ENCODE measurements around the gene GALNT16. TPM values are rescaled to one million over a fixed set of nuclear protein-coding genes. Genes with fewer than 3 reads are reported as not detected.

Gene GALNT16
- total and polyA plus RNA-seq, 2 donors (not counting 1 experiment from before 2014, with no cell fraction given) = 9.6 to 27.7 TPM

DNA sequence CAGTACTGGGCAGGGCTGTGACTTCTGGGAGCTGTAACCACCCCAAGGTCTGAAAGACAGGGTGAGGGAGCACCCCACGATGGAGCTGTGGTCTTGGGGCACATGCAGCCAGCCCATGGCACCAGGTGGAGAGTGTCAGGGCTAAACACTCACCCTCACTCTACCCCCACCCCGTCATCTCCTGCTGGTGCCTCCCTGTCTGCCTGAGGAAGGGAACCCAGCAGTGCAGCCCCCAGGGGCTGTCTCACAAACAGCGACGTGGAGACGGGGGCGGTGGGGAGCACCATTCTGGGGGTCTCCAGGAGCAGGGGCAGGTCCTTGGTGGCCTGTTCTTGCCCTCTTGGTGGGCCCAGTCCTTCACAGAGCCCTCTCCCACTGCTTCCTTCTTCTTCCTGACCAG is 74.6 kb downstream of the GALNT16 start:
- Histone ChIP-seq H3K27me3 (ENCODE audit: control insufficient read depth, insufficient read depth, low read length) (peaks cover 3% of the 10 kb centered on the region), H4K20me1 (ENCODE audit: control insufficient read depth, extremely low read depth, insufficient read depth, low read length) (no peaks in the 10 kb centered on the region), H3K4me1 (ENCODE audit: control insufficient read depth, extremely low read depth, insufficient read depth, low read length) (no peaks in the 10 kb centered on the region), H3K36me3 (ENCODE audit: control insufficient read depth, insufficient read depth, low read length) (no peaks in the 10 kb centered on the region), H2AFZ (ENCODE audit: low read length) (no peak overlapping the region), H3K9ac (ENCODE audit: insufficient read depth, low read length) (no peak overlapping the region), H3K4me2 (ENCODE audit: extremely low read depth, insufficient read depth, low read length) (no peak overlapping the region), H3K9me3 (ENCODE audit: control insufficient read depth, insufficient read depth, low read depth, low read length) (no peaks in the 10 kb centered on the region), H3K4me3 (replicated peaks in 1 of 4; ENCODE audit: control extremely low read depth in 1 of 4, insufficient read depth in 1 of 4, low read depth in 3 of 4, low read length in 4 of 4) (no peak overlapping the region), H3K79me2 (ENCODE audit: control insufficient read depth, insufficient read depth, low read length) (no peaks in the 10 kb centered on the region), H3K27ac (ENCODE audit: insufficient read depth, low read length) (no peak overlapping the region)
- TF ChIP-seq, protein P1, sequence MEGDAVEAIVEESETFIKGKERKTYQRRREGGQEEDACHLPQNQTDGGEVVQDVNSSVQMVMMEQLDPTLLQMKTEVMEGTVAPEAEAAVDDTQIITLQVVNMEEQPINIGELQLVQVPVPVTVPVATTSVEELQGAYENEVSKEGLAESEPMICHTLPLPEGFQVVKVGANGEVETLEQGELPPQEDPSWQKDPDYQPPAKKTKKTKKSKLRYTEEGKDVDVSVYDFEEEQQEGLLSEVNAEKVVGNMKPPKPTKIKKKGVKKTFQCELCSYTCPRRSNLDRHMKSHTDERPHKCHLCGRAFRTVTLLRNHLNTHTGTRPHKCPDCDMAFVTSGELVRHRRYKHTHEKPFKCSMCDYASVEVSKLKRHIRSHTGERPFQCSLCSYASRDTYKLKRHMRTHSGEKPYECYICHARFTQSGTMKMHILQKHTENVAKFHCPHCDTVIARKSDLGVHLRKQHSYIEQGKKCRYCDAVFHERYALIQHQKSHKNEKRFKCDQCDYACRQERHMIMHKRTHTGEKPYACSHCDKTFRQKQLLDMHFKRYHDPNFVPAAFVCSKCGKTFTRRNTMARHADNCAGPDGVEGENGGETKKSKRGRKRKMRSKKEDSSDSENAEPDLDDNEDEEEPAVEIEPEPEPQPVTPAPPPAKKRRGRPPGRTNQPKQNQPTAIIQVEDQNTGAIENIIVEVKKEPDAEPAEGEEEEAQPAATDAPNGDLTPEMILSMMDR (conservative IDR thresholded peaks at IDR 0.05 in 1 of 2, IDR thresholded peaks at IDR 0.05 in 1 of 2; ENCODE audit: low read depth in 1 of 2, low read length in 2 of 2) = no peak
- DNase-seq (ENCODE audit: low read depth in 2 of 2) = no peak

DNA sequence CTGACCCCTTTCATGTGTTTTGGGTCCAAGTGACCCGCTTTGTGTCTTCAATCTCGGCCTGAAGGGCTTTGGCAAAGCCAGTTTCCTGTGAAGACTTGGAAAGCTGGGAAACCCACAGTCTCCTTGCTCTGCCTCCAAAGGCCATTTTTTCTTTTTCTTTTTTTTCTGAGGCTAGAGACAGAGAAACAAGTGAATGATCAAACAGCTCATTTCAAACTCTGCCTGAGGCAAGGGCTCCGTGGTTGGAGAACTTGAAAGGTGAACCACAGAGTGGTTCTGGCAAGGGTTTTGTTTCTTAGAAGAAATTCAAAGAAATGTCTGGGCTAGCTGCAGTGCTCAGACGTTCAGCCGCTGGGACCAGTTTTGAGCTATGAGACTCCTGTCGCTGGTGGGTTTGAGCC is 75.4 kb downstream of the GALNT16 start:
- no peak overlapping the region for H3K4me3 ChIP-seq (replicated peaks in 1 of 4; ENCODE audit: control extremely low read depth in 1 of 4, insufficient read depth in 1 of 4, low read depth in 3 of 4, low read length in 4 of 4)
- no peaks in the 10 kb centered on the region for H4K20me1 ChIP-seq (ENCODE audit: control insufficient read depth, extremely low read depth, insufficient read depth, low read length)
- no peaks in the 10 kb centered on the region for H3K9me3 ChIP-seq (ENCODE audit: control insufficient read depth, insufficient read depth, low read depth, low read length)
- H3K9ac ChIP-seq (ENCODE audit: insufficient read depth, low read length) = no peak overlapping the region
- DNase-seq (ENCODE audit: low read depth in 2 of 2) = peak in 1 of 2 donors; percentile 68
- no peak overlapping the region for H3K4me2 ChIP-seq (ENCODE audit: extremely low read depth, insufficient read depth, low read length)
- peaks cover 3% of the 10 kb centered on the region for H3K27me3 ChIP-seq (ENCODE audit: control insufficient read depth, insufficient read depth, low read length)
- no peaks in the 10 kb centered on the region for H3K36me3 ChIP-seq (ENCODE audit: control insufficient read depth, insufficient read depth, low read length)
- no peaks in the 10 kb centered on the region for H3K4me1 ChIP-seq (ENCODE audit: control insufficient read depth, extremely low read depth, insufficient read depth, low read length)
- TF ChIP-seq, protein P1 (conservative IDR thresholded peaks at IDR 0.05 in 1 of 2, IDR thresholded peaks at IDR 0.05 in 1 of 2; ENCODE audit: low read depth in 1 of 2, low read length in 2 of 2) = no peak
- no peak for TF ChIP-seq EZH2 (IDR thresholded peaks at IDR 0.05; ENCODE audit: low read length, missing control alignments)
- H3K79me2 ChIP-seq (ENCODE audit: control insufficient read depth, insufficient read depth, low read length) = no peaks in the 10 kb centered on the region
- no peak overlapping the region for H3K27ac ChIP-seq (ENCODE audit: insufficient read depth, low read length)
- no peak overlapping the region for H2AFZ ChIP-seq (ENCODE audit: low read length)

DNA sequence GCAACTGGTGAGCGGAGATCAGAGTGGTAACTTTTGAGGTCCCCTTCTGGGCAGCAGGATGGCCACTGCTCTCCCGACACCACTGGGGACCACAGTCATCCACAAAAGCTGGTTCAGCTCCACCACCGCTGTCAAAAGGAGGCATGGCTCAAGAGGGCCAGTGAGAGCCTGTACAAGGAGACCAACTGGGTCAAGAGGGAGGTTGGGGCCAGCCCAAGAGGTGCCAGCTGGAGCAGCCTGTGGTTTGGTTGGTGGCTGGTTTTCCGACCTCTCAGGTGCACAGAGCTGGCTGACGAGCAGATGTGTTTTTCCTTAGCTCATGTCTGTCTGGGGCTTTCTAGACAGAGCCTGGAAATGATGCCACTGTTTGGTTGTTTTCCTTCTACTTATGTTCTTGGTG is 78.0 kb downstream of the GALNT16 start:
- Histone ChIP-seq H3K27me3 (ENCODE audit: control insufficient read depth, insufficient read depth, low read length) (peaks cover 5% of the 10 kb centered on the region), H3K27ac (ENCODE audit: insufficient read depth, low read length) (no peak overlapping the region), H3K4me1 (ENCODE audit: control insufficient read depth, extremely low read depth, insufficient read depth, low read length) (no peaks in the 10 kb centered on the region), H3K36me3 (ENCODE audit: control insufficient read depth, insufficient read depth, low read length) (no peaks in the 10 kb centered on the region), H3K4me2 (ENCODE audit: extremely low read depth, insufficient read depth, low read length) (no peak overlapping the region), H3K79me2 (ENCODE audit: control insufficient read depth, insufficient read depth, low read length) (no peaks in the 10 kb centered on the region), H2AFZ (ENCODE audit: low read length) (no peak overlapping the region), H4K20me1 (ENCODE audit: control insufficient read depth, extremely low read depth, insufficient read depth, low read length) (no peaks in the 10 kb centered on the region), H3K9ac (ENCODE audit: insufficient read depth, low read length) (no peak overlapping the region), H3K4me3 (replicated peaks in 1 of 4; ENCODE audit: control extremely low read depth in 1 of 4, insufficient read depth in 1 of 4, low read depth in 3 of 4, low read length in 4 of 4) (no peak overlapping the region), H3K9me3 (ENCODE audit: control insufficient read depth, insufficient read depth, low read depth, low read length) (no peaks in the 10 kb centered on the region)
- no peak for DNase-seq (ENCODE audit: low read depth in 2 of 2)
- TF ChIP-seq EZH2 (IDR thresholded peaks at IDR 0.05; ENCODE audit: low read length, missing control alignments) = no peak
- TF ChIP-seq, protein P1 (conservative IDR thresholded peaks at IDR 0.05 in 1 of 2, IDR thresholded peaks at IDR 0.05 in 1 of 2; ENCODE audit: low read depth in 1 of 2, low read length in 2 of 2) = no peak
